HG03196 (cell line): ENCODE results near the gene RABEP1.
"Not testable (repeated sequence)": the region's sequence is repeated elsewhere in the genome, so short reads cannot be mapped to it uniquely, and the experiment has no call there.

Experiments used
- ATAC-seq: cut with Tn5 transposase; IDR thresholded peaks from one replicate; pipeline ENCODE4 v1.9.1; 2021; ENCODE audit not compliant: unreplicated experiment

RABEP1 gene

GRCh38 chr17:5281814-5282641, at the start of gene RABEP1:
Gene RABEP1, plus strand, starts transcription at chr17:5282284. Its CDS starts 203 bp downstream, at chr17:5282487.
- peak; percentile 74 for ATAC-seq

- not testable (repeated sequence) for ATAC-seq
Observed at GRCh38 chr17:5233492-5233891, 48.6 kb upstream of the RABEP1 start.

- peak; percentile 51 for ATAC-seq
Observed at GRCh38 chr17:5234645-5235576, 47.2 kb upstream of the RABEP1 start, which contains the start of gene SCIMP. Gene SCIMP, minus strand, starts transcription at chr17:5234860. Its CDS starts 105 bp downstream, at chr17:5234755.

GRCh38 chr17:5236938-5237540, 45.0 kb upstream of the RABEP1 start:
- ATAC-seq = no peak

- no peak for ATAC-seq
Observed at GRCh38 chr17:5237541-5238016, 44.5 kb upstream of the RABEP1 start.

GRCh38 chr17:5238333-5238732, 43.8 kb upstream of the RABEP1 start:
- ATAC-seq = no peak

GRCh38 chr17:5239769-5240168, 42.3 kb upstream of the RABEP1 start:
- not testable (repeated sequence) for ATAC-seq

- peak; percentile 51 for ATAC-seq
Observed at GRCh38 chr17:5241861-5242671, 40.0 kb upstream of the RABEP1 start.

GRCh38 chr17:5247621-5248020, 34.5 kb upstream of the RABEP1 start:
- no peak for ATAC-seq

- no peak for ATAC-seq
Observed at GRCh38 chr17:5248821-5249479, 33.1 kb upstream of the RABEP1 start.

- ATAC-seq = no peak
Observed at GRCh38 chr17:5249615-5250014, 32.5 kb upstream of the RABEP1 start.

GRCh38 chr17:5254414-5254813, 27.7 kb upstream of the RABEP1 start:
- no peak for ATAC-seq

GRCh38 chr17:5254903-5255521, 27.1 kb upstream of the RABEP1 start:
- peak; percentile 54 for ATAC-seq

GRCh38 chr17:5257124-5257523, 25.0 kb upstream of the RABEP1 start:
- ATAC-seq = no peak

- ATAC-seq = no peak
Observed at GRCh38 chr17:5260542-5260941, 21.5 kb upstream of the RABEP1 start.

- no peak for ATAC-seq
Observed at GRCh38 chr17:5262416-5262991, 19.6 kb upstream of the RABEP1 start.

- ATAC-seq = no peak
Observed at GRCh38 chr17:5263441-5263840, 18.6 kb upstream of the RABEP1 start.

GRCh38 chr17:5264893-5265292, 17.2 kb upstream of the RABEP1 start:
- ATAC-seq = no peak
